HCT116 (cell line): ENCODE data around the gene IRF8. TPM values are rescaled to one million over a fixed set of nuclear protein-coding genes. Genes with fewer than 3 reads are reported as not detected.

Source experiments
- ATAC-seq: fragments of 200-7000 bp; cut with Tn5 transposase; 2 replicates; pipeline ENCODE4 v1.9.1; 2020; ENCODE audit warnings: mild to moderate bottlenecking, moderate library complexity
- BruUV-seq: library from RNA; stranded (reverse); fragments of 400-500 nt; replicated peaks from 2 replicates; lab custom pipeline; 2021; lab: Mats Ljungman, UMichigan
- CTCF ChIA-PET: fragments of 300-600 bp; sonication (Branson Sonifier 250); formaldehyde crosslinking; loops from one replicate; lab custom pipeline; 2021; ENCODE audit warnings: antibody characterized with exemption; lab: Charles Lee
- POLR2A ChIA-PET: fragments of 300-600, 350-600 bp; sonication (Branson Sonifier 250); formaldehyde crosslinking; loops from one replicate; lab custom pipeline; 2021; ENCODE audit warnings: antibody characterized with exemption; lab: Charles Lee
- RAD21 ChIA-PET, 2 experiments: fragments of 300-600 bp; sonication (Branson Sonifier 250); formaldehyde crosslinking; loops; one replicate each; lab custom pipeline; 2023; ENCODE audit warnings: low total read pairs in 2 of 2; ENCODE audit not compliant: uncharacterized antibody in 2 of 2, unreplicated experiment in 2 of 2, low non-redundant PET in 1 of 2; lab: Charles Lee
- DNase-seq: peaks from one replicate; pipeline ENCODE4 v3.0.0-alpha.2; 2010; ENCODE audit warnings: low read depth, low spot score
- H2AFZ ChIP-seq: fragments of 200-600 bp; shearing (Covaris generic), sonication (generic); 2 replicates; pipeline ENCODE4 v1.6.1; 2017; ENCODE audit warnings: low read depth, mixed run types, mixed read lengths, antibody characterized with exemption, low read length; ENCODE audit not compliant: poor library complexity, severe bottlenecking
- H3K27ac ChIP-seq: 2 replicates; pipeline ENCODE4 v1.5.1; 2012; ENCODE audit warnings: low read depth, low read length
- H3K27me3 ChIP-seq: fragments of 200-600 bp; sonication (generic); 2 replicates; pipeline ENCODE4 v1.6.1; 2016; ENCODE audit warnings: mixed run types, low read length, mixed read lengths; ENCODE audit not compliant: insufficient read depth
- H3K36me3 ChIP-seq, 2 experiments: fragments of 200-500 bp in 1 of 2; fragments of 200-600 bp in 1 of 2; sonication (Bioruptor generic) in 1 of 2; sonication (generic) in 1 of 2; 2 replicates each; pipeline versions ENCODE4 v1.5.1 to v1.6.1; 2014 to 2016; ENCODE audit warnings: low read length in 2 of 2, inconsistent platforms in 1 of 2, mixed read lengths in 1 of 2, mixed run types in 1 of 2; ENCODE audit not compliant: insufficient read depth in 2 of 2, control insufficient read depth in 1 of 2
- H3K4me1 ChIP-seq, 2 experiments: fragments of 200-600 bp in 1 of 2; sonication (generic) in 1 of 2; 2 replicates each; pipeline versions ENCODE4 v1.5.1 to v1.6.1; 2012 to 2017; ENCODE audit warnings: low read length in 2 of 2, inconsistent platforms in 1 of 2, mild to moderate bottlenecking in 1 of 2, mixed read lengths in 1 of 2, mixed run types in 1 of 2, moderate library complexity in 1 of 2; ENCODE audit not compliant: insufficient read depth in 2 of 2, control insufficient read depth in 1 of 2
- H3K4me2 ChIP-seq: fragments of 200-600 bp; sonication (generic); 2 replicates; pipeline ENCODE4 v1.6.1; 2017; ENCODE audit warnings: mixed run types, low read length, mixed read lengths
- H3K4me3 ChIP-seq, 2 experiments: fragments of 200-600 bp in 1 of 2; sonication (generic) in 1 of 2; replicated peaks in 1 of 2; 2 replicates each; pipeline ENCODE4 v1.5.1; 2011 to 2016; ENCODE audit warnings: low read length in 2 of 2, control low read depth in 1 of 2, low read depth in 1 of 2, mild to moderate bottlenecking in 1 of 2, mixed read lengths in 1 of 2, mixed run types in 1 of 2
- H3K79me2 ChIP-seq: fragments of 200-600 bp; sonication (generic); 2 replicates; pipeline ENCODE4 v1.6.1; 2017; ENCODE audit warnings: mild to moderate bottlenecking, mixed run types, low read length, moderate library complexity, mixed read lengths; ENCODE audit not compliant: insufficient read depth
- H3K9ac ChIP-seq: fragments of 200-600 bp; sonication (generic); 2 replicates; pipeline ENCODE4 v1.6.1; 2016; ENCODE audit warnings: low read length, mixed read lengths
- H3K9me2 ChIP-seq: fragments of 200-600 bp; sonication (generic), shearing (Covaris generic); 2 replicates; pipeline ENCODE4 v1.6.1; 2017; ENCODE audit warnings: mixed run types, mild to moderate bottlenecking, moderate library complexity; ENCODE audit not compliant: insufficient read depth
- H3K9me3 ChIP-seq, 2 experiments: fragments of 200-500 bp in 1 of 2; fragments of 200-600 bp in 1 of 2; sonication (Bioruptor generic) in 1 of 2; sonication (generic) in 1 of 2; 2 replicates each; pipeline ENCODE4 v1.6.1; 2014 to 2017; ENCODE audit warnings: low read length in 2 of 2, mixed read lengths in 2 of 2, inconsistent platforms in 1 of 2, low read depth in 1 of 2, mild to moderate bottlenecking in 1 of 2, mixed run types in 1 of 2, moderate library complexity in 1 of 2; ENCODE audit not compliant: control insufficient read depth in 1 of 2, insufficient read depth in 1 of 2
- H4K20me1 ChIP-seq: fragments of 200-600 bp; sonication (generic), shearing (Covaris generic); 2 replicates; pipeline ENCODE4 v1.6.1; 2017; ENCODE audit warnings: mixed run types, mild to moderate bottlenecking, moderate library complexity; ENCODE audit not compliant: insufficient read depth
- ATF3 ChIP-seq: IDR thresholded peaks from 2 replicates; pipeline ENCODE4 v1.6.1; 2012
- ELF1 ChIP-seq: IDR thresholded peaks from 2 replicates; pipeline ENCODE4 v1.6.1; 2012; ENCODE audit warnings: low read depth, borderline replicate concordance
- EZH2 ChIP-seq: fragments of 200-600 bp; sonication (generic); IDR thresholded peaks from 2 replicates; pipeline ENCODE4 v1.6.1; 2017; ENCODE audit warnings: antibody characterized with exemption, mixed run types
- EZH2phosphoT487 ChIP-seq: fragments of 200-600 bp; IDR thresholded peaks from 2 replicates; pipeline ENCODE4 v1.6.1; 2018; ENCODE audit warnings: antibody characterized with exemption, borderline replicate concordance
- FOSL1 ChIP-seq: IDR thresholded peaks from 2 replicates; pipeline ENCODE4 v1.6.1; 2012; ENCODE audit warnings: low read depth
- MAX ChIP-seq: IDR thresholded peaks from 2 replicates; pipeline ENCODE4 v1.6.1; 2012
- REST ChIP-seq: IDR thresholded peaks from 2 replicates; pipeline ENCODE4 v1.6.1; 2012; ENCODE audit warnings: low read depth
- SRF ChIP-seq: IDR thresholded peaks from 2 replicates; pipeline ENCODE4 v1.6.1; 2012; ENCODE audit warnings: low read depth
- TCF7L2 ChIP-seq: IDR thresholded peaks from 2 replicates; pipeline ENCODE4 v1.7.0; 2011; ENCODE audit warnings: borderline replicate concordance, inconsistent platforms; ENCODE audit not compliant: insufficient read depth, insufficient read length; ENCODE audit errors: extremely low read depth
- YY1 ChIP-seq: IDR thresholded peaks from 2 replicates; pipeline ENCODE4 v1.6.1; 2011; ENCODE audit warnings: low read length, low read depth, moderate library complexity, mild to moderate bottlenecking; ENCODE audit not compliant: insufficient replicate concordance; ENCODE audit errors: extremely low read depth
- ZNF274 ChIP-seq: fragments of 200-500 bp; sonication (Bioruptor generic); IDR thresholded peaks from 2 replicates; pipeline ENCODE4 v1.6.1; 2014; ENCODE audit warnings: mild to moderate bottlenecking, low read depth, low read length, inconsistent platforms
- intact Hi-C: fragments of 100-400 bp; cut with micrococcal nuclease; formaldehyde crosslinking; loops from 2 replicates; pipeline ENCODE4 v1.10.0; 2022
- total RNA-seq: library from RNA; stranded (reverse); gene quantifications from one replicate; pipeline ENCODE4 v1.2.1, GENCODE V29; 2021; ENCODE audit not compliant: unreplicated experiment
- TF ChIP-seq, protein P1 (sequence below), 3 experiments: fragments of 200-600 bp in 1 of 3; sonication (generic) in 1 of 3; IDR thresholded peaks in 2 of 3; conservative IDR thresholded peaks in 1 of 3; 2 replicates each; pipeline ENCODE4 v1.5.1; 2012 to 2017; ENCODE audit warnings: low read depth in 2 of 3, low read length in 2 of 3, antibody characterized with exemption in 1 of 3, borderline replicate concordance in 1 of 3, control low read depth in 1 of 3, mild to moderate bottlenecking in 1 of 3, mixed read lengths in 1 of 3, mixed run types in 1 of 3, moderate library complexity in 1 of 3; ENCODE audit not compliant: insufficient read depth in 1 of 3
- TF ChIP-seq, protein P2 (sequence below): IDR thresholded peaks from 2 replicates; pipeline ENCODE4 v1.6.1; 2011; ENCODE audit warnings: mild to moderate bottlenecking, low read length, moderate library complexity; ENCODE audit not compliant: insufficient replicate concordance; ENCODE audit errors: extremely low read depth

Gene IRF8
- total RNA-seq, 1 experiment from 2014 or later: 0.61 TPM

DNA sequence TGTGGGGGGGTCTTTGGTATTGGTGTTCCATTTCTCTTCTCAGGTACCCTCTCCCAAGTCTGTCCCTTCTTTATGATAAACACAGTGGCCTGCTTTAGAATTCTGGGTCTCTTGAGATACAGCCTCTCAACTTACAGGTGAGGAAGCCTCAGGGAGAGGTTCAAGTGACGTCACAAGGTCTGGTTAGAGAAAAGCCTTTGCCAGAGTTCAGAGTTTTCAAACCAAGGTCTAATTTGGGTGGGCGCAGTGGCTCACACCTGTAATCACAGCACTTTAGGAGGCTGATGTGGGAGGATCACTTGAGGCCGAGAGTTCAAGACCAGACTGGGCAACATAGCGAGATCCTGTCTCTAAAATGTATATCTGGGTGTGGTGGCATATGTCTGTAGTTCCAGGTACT, 2.1 kb downstream of the IRF8 start:
- RAD21 ChIA-PET: no interaction called here
- H3K9me2 ChIP-seq: no peaks in the 10 kb centered on the region
- POLR2A ChIA-PET: no interaction called here
- no peak overlapping the region for H3K9ac ChIP-seq
- H3K4me3 ChIP-seq: no peak overlapping the region
- TF ChIP-seq FOSL1 (no peak), REST (no peak), ATF3 (no peak), SRF (no peak), TCF7L2 (no peak), ELF1 (no peak), MAX (no peak), YY1 (no peak), EZH2phosphoT487 (no peak), ZNF274 (no peak), EZH2 (no peak)
- TF ChIP-seq, protein P1, sequence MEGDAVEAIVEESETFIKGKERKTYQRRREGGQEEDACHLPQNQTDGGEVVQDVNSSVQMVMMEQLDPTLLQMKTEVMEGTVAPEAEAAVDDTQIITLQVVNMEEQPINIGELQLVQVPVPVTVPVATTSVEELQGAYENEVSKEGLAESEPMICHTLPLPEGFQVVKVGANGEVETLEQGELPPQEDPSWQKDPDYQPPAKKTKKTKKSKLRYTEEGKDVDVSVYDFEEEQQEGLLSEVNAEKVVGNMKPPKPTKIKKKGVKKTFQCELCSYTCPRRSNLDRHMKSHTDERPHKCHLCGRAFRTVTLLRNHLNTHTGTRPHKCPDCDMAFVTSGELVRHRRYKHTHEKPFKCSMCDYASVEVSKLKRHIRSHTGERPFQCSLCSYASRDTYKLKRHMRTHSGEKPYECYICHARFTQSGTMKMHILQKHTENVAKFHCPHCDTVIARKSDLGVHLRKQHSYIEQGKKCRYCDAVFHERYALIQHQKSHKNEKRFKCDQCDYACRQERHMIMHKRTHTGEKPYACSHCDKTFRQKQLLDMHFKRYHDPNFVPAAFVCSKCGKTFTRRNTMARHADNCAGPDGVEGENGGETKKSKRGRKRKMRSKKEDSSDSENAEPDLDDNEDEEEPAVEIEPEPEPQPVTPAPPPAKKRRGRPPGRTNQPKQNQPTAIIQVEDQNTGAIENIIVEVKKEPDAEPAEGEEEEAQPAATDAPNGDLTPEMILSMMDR (IDR thresholded peaks at IDR 0.05 in 2 of 3, conservative IDR thresholded peaks at IDR 0.05 in 1 of 3; ENCODE audit: borderline replicate concordance in 1 of 3, insufficient read depth in 1 of 3, low read depth in 2 of 3, low read length in 2 of 3): no peak
- TF ChIP-seq, protein P2, sequence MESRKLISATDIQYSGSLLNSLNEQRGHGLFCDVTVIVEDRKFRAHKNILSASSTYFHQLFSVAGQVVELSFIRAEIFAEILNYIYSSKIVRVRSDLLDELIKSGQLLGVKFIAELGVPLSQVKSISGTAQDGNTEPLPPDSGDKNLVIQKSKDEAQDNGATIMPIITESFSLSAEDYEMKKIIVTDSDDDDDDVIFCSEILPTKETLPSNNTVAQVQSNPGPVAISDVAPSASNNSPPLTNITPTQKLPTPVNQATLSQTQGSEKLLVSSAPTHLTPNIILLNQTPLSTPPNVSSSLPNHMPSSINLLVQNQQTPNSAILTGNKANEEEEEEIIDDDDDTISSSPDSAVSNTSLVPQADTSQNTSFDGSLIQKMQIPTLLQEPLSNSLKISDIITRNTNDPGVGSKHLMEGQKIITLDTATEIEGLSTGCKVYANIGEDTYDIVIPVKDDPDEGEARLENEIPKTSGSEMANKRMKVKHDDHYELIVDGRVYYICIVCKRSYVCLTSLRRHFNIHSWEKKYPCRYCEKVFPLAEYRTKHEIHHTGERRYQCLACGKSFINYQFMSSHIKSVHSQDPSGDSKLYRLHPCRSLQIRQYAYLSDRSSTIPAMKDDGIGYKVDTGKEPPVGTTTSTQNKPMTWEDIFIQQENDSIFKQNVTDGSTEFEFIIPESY: no peak
- no peak overlapping the region for H3K4me2 ChIP-seq
- CTCF ChIA-PET: interaction anchor here (1.3 kb wide), 1 partner anchor 81 kb away, joined by 3 read pairs; no protein-coding TSS in a partner anchor
- H3K4me1 ChIP-seq: no peaks in the 10 kb centered on the region
- H2AFZ ChIP-seq: no peak overlapping the region
- H3K27ac ChIP-seq: no peak overlapping the region
- H3K36me3 ChIP-seq: no peaks in the 10 kb centered on the region
- peaks cover 24% of the 10 kb centered on the region; the same call in 1 of the 2 replicates for H3K27me3 ChIP-seq
- H3K79me2 ChIP-seq: no peaks in the 10 kb centered on the region
- H3K9me3 ChIP-seq: 0 out of 4 replicates have a peak, but pooled peaks cover 0 to 5% of the 10 kb centered on the region in 2 experiments
- no TSS peak for BruUV-seq
- intact Hi-C loops: loop anchor here (10.0 kb wide), 1 partner anchor 64 kb away; no protein-coding TSS in a partner anchor
- ATAC-seq (no peak), DNase-seq (no peak)
- H4K20me1 ChIP-seq: no peaks in the 10 kb centered on the region
